Neuronal stem cell (in vitro differentiated cells): ENCODE results near the gene RAD52.

ENCODE experiments used
- DNase-seq: peaks from one replicate; pipeline ENCODE4 v3.0.0-alpha.2; 2013; ENCODE audit warnings: low spot score
- H2AFZ ChIP-seq: one replicate; pipeline ENCODE4 v1.6.1; 2013; ENCODE audit warnings: mild to moderate bottlenecking, low read length, inconsistent platforms
- H2AK5ac ChIP-seq: 2 replicates; pipeline ENCODE4 v1.6.1; 2013; ENCODE audit warnings: low read depth, mild to moderate bottlenecking, inconsistent platforms, low read length, moderate library complexity, mixed read lengths
- H2BK120ac ChIP-seq: 2 replicates; pipeline ENCODE4 v1.6.1; 2013; ENCODE audit warnings: low read depth, mild to moderate bottlenecking, inconsistent platforms, low read length, moderate library complexity, mixed read lengths
- H2BK12ac ChIP-seq: one replicate; pipeline ENCODE4 v1.6.1; 2013; ENCODE audit warnings: low read length, inconsistent platforms
- H2BK15ac ChIP-seq: 2 replicates; pipeline ENCODE4 v1.6.1; 2013; ENCODE audit warnings: mild to moderate bottlenecking, low read length, inconsistent platforms, mixed read lengths
- H2BK5ac ChIP-seq: one replicate; pipeline ENCODE4 v1.6.1; 2013; ENCODE audit warnings: inconsistent platforms, mild to moderate bottlenecking, low read length, moderate library complexity
- H3K14ac ChIP-seq: one replicate; pipeline ENCODE4 v1.6.1; 2013; ENCODE audit warnings: low read length, inconsistent platforms
- H3K18ac ChIP-seq: 2 replicates; pipeline ENCODE4 v1.6.1; 2013; ENCODE audit warnings: low read length, inconsistent platforms
- H3K23ac ChIP-seq: 2 replicates; pipeline ENCODE4 v1.6.1; 2013; ENCODE audit warnings: low read depth, mild to moderate bottlenecking, mixed read lengths, low read length, inconsistent platforms; ENCODE audit not compliant: poor library complexity
- H3K27ac ChIP-seq: replicated peaks from 3 replicates; pipeline ENCODE4 v1.5.1; 2013; ENCODE audit warnings: low read length, inconsistent platforms
- H3K27me3 ChIP-seq, 3 experiments: 2 replicates each; pipeline ENCODE4 v1.6.1; 2013; ENCODE audit warnings: low read length in 3 of 3, mild to moderate bottlenecking in 2 of 3, inconsistent platforms in 1 of 3, low read depth in 1 of 3, mixed read lengths in 1 of 3, moderate library complexity in 1 of 3; ENCODE audit not compliant: control insufficient read depth in 3 of 3, insufficient read depth in 3 of 3
- H3K36me3 ChIP-seq, 2 donors: replicated peaks in 1 of 2; 2 replicates each; pipeline ENCODE4 v1.6.1; 2013; ENCODE audit warnings: low read length in 2 of 2; ENCODE audit not compliant: control insufficient read depth in 2 of 2, insufficient read depth in 2 of 2
- H3K4ac ChIP-seq: 2 replicates; pipeline ENCODE4 v1.6.1; 2013; ENCODE audit warnings: inconsistent platforms, mild to moderate bottlenecking, low read length, moderate library complexity
- H3K4me1 ChIP-seq, 2 donors: 1 replicate in 1 of 2; 2 replicates in 1 of 2; pipeline ENCODE4 v1.6.1; 2013; ENCODE audit warnings: low read length in 2 of 2, low read depth in 1 of 2; ENCODE audit not compliant: control insufficient read depth in 2 of 2, insufficient read depth in 1 of 2
- H3K4me2 ChIP-seq: one replicate; pipeline ENCODE4 v1.6.1; 2013; ENCODE audit warnings: mild to moderate bottlenecking, low read length, inconsistent platforms; ENCODE audit not compliant: insufficient read depth, poor library complexity, severe bottlenecking
- H3K4me3 ChIP-seq, 2 donors: 2 replicates each; pipeline ENCODE4 v1.5.1; 2013; ENCODE audit warnings: low read length in 2 of 2, mild to moderate bottlenecking in 2 of 2, inconsistent platforms in 1 of 2, moderate library complexity in 1 of 2
- H3K79me1 ChIP-seq: one replicate; pipeline ENCODE4 v1.6.1; 2013; ENCODE audit warnings: low read depth, mild to moderate bottlenecking, inconsistent platforms, low read length, moderate library complexity
- H3K9ac ChIP-seq: one replicate; pipeline ENCODE4 v1.6.1; 2013; ENCODE audit warnings: mild to moderate bottlenecking, low read depth, low read length, inconsistent platforms; ENCODE audit not compliant: poor library complexity
- H3K9me3 ChIP-seq, 2 donors: replicated peaks in 1 of 2; 2 replicates each; pipeline versions ENCODE3 to v1.6.1; 2013; ENCODE audit warnings: low read length in 2 of 2, mild to moderate bottlenecking in 2 of 2, inconsistent platforms in 1 of 2, low read depth in 1 of 2, mixed read lengths in 1 of 2, moderate library complexity in 1 of 2; ENCODE audit not compliant: control insufficient read depth in 2 of 2, insufficient read depth in 1 of 2
- H4K8ac ChIP-seq: one replicate; pipeline ENCODE4 v1.6.1; 2013; ENCODE audit warnings: low read depth, mild to moderate bottlenecking, inconsistent platforms, low read length, moderate library complexity
- H4K91ac ChIP-seq: one replicate; pipeline ENCODE4 v1.6.1; 2013; ENCODE audit warnings: low read length, low read depth, mild to moderate bottlenecking, inconsistent platforms; ENCODE audit not compliant: poor library complexity
- WGBS, 2 donors: extraction: QIAGEN DNeasy Blood & Tissue Kit; methylation state at CpG; one replicate each; pipeline ENCODE4 v1.1.7; 2013; ENCODE audit warnings: missing lambda C conversion rate in 2 of 2, mixed read lengths in 1 of 2; ENCODE audit not compliant: insufficient read length in 2 of 2, insufficient replicate concordance in 1 of 2; ENCODE audit errors: extremely low coverage in 2 of 2; 5-methylcytosine and 5-hydroxymethylcytosine counted together

Gene RAD52

GRCh38 chr12:931060-931459, 18.4 kb downstream of the RAD52 start:
- Histone ChIP-seq H4K91ac (no peak overlapping the region), H3K36me3 (peaks cover 25 to 64% of the 10 kb centered on the region in 2 donors)
- WGBS, 2 donors: no CpG with 5 or more reads among the region's 5 CpGs

GRCh38 chr12:926641-927040, 22.9 kb downstream of the RAD52 start:
- H3K27ac ChIP-seq: no peak overlapping the region
- H3K4me3 ChIP-seq: no peak overlapping the region
- no CpG with 5 or more reads among the region's 12 CpGs for WGBS, 2 donors
- H4K91ac ChIP-seq: no peak overlapping the region
- no peak overlapping the region for H4K8ac ChIP-seq
- peaks cover 29 to 90% of the 10 kb centered on the region in 2 donors for H3K36me3 ChIP-seq
- H3K23ac ChIP-seq: no peak overlapping the region
- H2BK15ac ChIP-seq: no peak overlapping the region
- no peak overlapping the region for H2BK5ac ChIP-seq
- no peak overlapping the region for H3K9ac ChIP-seq
- H2BK120ac ChIP-seq: no peak overlapping the region
- peaks cover under 1% of the 10 kb centered on the region for H3K79me1 ChIP-seq
- no peak overlapping the region for H2AK5ac ChIP-seq
- H3K27me3 ChIP-seq: no peaks in the 10 kb centered on the region
- DNase-seq: no peak
- no peak overlapping the region for H2BK12ac ChIP-seq
- no peak overlapping the region for H3K4me2 ChIP-seq
- no peak overlapping the region for H2AFZ ChIP-seq
- no peak overlapping the region for H3K18ac ChIP-seq
- H3K9me3 ChIP-seq: peaks cover 0 to under 1% of the 10 kb centered on the region in 2 donors
- H3K4ac ChIP-seq: no peak overlapping the region
- H3K4me1 ChIP-seq: no peaks in the 10 kb centered on the region
- H3K14ac ChIP-seq: no peak overlapping the region

More at GRCh38 chr12:931060-931459, 18.4 kb downstream of the RAD52 start:
- no peak overlapping the region for H3K23ac ChIP-seq
- no peak overlapping the region for H3K27ac ChIP-seq
- no peak overlapping the region for H3K4me2 ChIP-seq
- no peak overlapping the region for H2BK12ac ChIP-seq
- no peak overlapping the region for H2BK15ac ChIP-seq
- no peak overlapping the region for H2BK5ac ChIP-seq
- H3K79me1 ChIP-seq: peaks cover 5% of the 10 kb centered on the region
- H2AK5ac ChIP-seq: no peak overlapping the region
- no peaks in the 10 kb centered on the region for H3K27me3 ChIP-seq
- no peak overlapping the region for H3K14ac ChIP-seq
- peaks cover 0 to 2% of the 10 kb centered on the region in 2 donors for H3K9me3 ChIP-seq
- H3K18ac ChIP-seq: no peak overlapping the region
- no peak overlapping the region for H3K9ac ChIP-seq
- H2AFZ ChIP-seq: no peak overlapping the region
- H3K4me1 ChIP-seq: no peaks in the 10 kb centered on the region
- H2BK120ac ChIP-seq: no peak overlapping the region
- H3K4ac ChIP-seq: no peak overlapping the region
- no peak overlapping the region for H3K4me3 ChIP-seq
- no peak for DNase-seq
- no peak overlapping the region for H4K8ac ChIP-seq

DNA sequence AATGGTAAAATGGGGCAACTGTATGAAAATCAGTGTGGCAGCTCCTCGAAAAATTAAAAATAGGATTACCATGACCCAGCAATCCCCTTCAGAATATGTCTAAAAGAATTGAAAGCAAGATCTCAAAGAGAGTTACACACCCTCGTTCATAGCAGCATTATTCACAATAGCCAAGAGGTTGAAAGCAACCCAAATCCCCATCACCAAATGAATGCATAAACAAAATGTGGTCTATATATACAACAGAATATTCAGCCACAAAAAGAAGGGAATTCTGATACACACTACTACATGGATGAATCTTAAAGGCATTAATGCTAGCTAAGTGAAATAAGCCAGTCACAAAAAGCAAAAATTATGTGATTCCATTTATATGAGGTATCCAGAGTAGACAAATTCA, 27.2 kb downstream of the RAD52 start:
- H3K27me3 ChIP-seq: no peaks in the 10 kb centered on the region
- no peak overlapping the region for H2BK120ac ChIP-seq
- no peak overlapping the region for H3K27ac ChIP-seq
- H3K18ac ChIP-seq: no peak overlapping the region
- no peak overlapping the region for H2BK5ac ChIP-seq
- no peak overlapping the region for H2BK15ac ChIP-seq
- H2AFZ ChIP-seq: no peak overlapping the region
- no peaks in the 10 kb centered on the region for H3K4me1 ChIP-seq
- no peak overlapping the region for H2AK5ac ChIP-seq
- H3K23ac ChIP-seq: no peak overlapping the region
- no peak overlapping the region for H4K8ac ChIP-seq
- H3K4me3 ChIP-seq: no peak overlapping the region
- no CpG with 5 or more reads among the region's 2 CpGs for WGBS, 2 donors
- H3K79me1 ChIP-seq: no peaks in the 10 kb centered on the region
- no peak overlapping the region for H3K4ac ChIP-seq
- H3K4me2 ChIP-seq: no peak overlapping the region
- H3K9ac ChIP-seq: no peak overlapping the region
- no peak for DNase-seq
- H3K36me3 ChIP-seq: peaks cover 19 to 82% of the 10 kb centered on the region in 2 donors
- H3K9me3 ChIP-seq: no peaks in the 10 kb centered on the region
- H2BK12ac ChIP-seq: no peak overlapping the region
- H3K14ac ChIP-seq: no peak overlapping the region
- no peak overlapping the region for H4K91ac ChIP-seq

DNA sequence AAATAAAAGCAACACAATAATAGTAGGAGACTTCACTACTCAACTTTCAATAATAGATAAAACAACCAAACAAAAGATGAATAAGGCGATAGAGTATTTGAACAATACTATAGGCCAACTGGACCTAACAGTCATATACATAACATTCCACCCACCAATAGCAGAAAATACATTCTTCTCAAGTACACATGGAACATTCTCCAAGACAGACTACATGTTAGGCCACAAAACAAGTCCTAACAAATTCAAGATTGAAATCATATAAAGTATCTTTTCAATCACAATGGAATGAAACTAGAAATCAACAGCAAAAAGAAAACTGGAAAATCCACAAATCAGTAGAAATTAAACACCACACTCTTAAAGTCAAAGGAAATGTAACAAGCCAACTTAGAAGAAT, 28.8 kb downstream of the RAD52 start:
- no peak overlapping the region for H4K8ac ChIP-seq
- no peak overlapping the region for H3K27ac ChIP-seq
- H3K9ac ChIP-seq: no peak overlapping the region
- no peak overlapping the region for H2AK5ac ChIP-seq
- no peak overlapping the region for H3K4me2 ChIP-seq
- H3K23ac ChIP-seq: no peak overlapping the region
- H4K91ac ChIP-seq: no peak overlapping the region
- H2BK15ac ChIP-seq: no peak overlapping the region
- H2AFZ ChIP-seq: no peak overlapping the region
- H3K79me1 ChIP-seq: peaks cover 1% of the 10 kb centered on the region
- WGBS, 2 donors: no CpG with 5 or more reads among the region's 1 CpG
- H3K36me3 ChIP-seq: peaks cover 23 to 82% of the 10 kb centered on the region in 2 donors
- H2BK120ac ChIP-seq: no peak overlapping the region
- H2BK12ac ChIP-seq: no peak overlapping the region
- no peak overlapping the region for H3K4me3 ChIP-seq
- no peak overlapping the region for H2BK5ac ChIP-seq
- H3K4ac ChIP-seq: no peak overlapping the region
- H3K27me3 ChIP-seq: no peaks in the 10 kb centered on the region
- DNase-seq: no peak
- H3K9me3 ChIP-seq: peaks cover 0 to 2% of the 10 kb centered on the region in 2 donors
- no peaks in the 10 kb centered on the region for H3K4me1 ChIP-seq
- H3K14ac ChIP-seq: no peak overlapping the region
- no peak overlapping the region for H3K18ac ChIP-seq
